ENCODE measurements around the gene BMP8A.

Gene BMP8A

DNA sequence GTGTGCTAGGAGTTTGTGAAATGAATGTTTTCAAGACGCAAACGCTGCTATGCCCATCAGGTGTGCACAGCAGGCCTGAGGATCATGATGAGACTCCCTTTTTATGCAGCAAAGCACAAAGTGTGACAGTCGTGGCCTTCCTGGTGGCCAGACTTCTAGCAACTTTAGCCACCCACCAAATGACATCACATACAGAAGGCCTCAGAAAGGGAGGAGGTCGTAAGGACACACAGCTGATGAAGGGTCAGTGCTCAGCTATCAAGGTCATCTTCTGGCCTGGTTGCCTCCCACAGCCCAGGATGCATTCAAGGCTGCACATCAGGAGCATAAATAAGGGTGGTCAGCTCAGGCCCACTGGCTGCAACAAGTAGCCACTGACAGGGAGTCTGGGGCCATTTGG lies 36.6 kb downstream of the BMP8A start:
- DNase-seq: no peak

GRCh38 chr1:39529901-39530535 lies 38.6 kb downstream of the BMP8A start:
- no peak for DNase-seq

- DNase-seq: no peak
Observed at GRCh38 chr1:39531526-39531925, 40.1 kb downstream of the BMP8A start.

- DNase-seq: no peak
Observed at GRCh38 chr1:39533442-39533841, 42.0 kb downstream of the BMP8A start.

DNA sequence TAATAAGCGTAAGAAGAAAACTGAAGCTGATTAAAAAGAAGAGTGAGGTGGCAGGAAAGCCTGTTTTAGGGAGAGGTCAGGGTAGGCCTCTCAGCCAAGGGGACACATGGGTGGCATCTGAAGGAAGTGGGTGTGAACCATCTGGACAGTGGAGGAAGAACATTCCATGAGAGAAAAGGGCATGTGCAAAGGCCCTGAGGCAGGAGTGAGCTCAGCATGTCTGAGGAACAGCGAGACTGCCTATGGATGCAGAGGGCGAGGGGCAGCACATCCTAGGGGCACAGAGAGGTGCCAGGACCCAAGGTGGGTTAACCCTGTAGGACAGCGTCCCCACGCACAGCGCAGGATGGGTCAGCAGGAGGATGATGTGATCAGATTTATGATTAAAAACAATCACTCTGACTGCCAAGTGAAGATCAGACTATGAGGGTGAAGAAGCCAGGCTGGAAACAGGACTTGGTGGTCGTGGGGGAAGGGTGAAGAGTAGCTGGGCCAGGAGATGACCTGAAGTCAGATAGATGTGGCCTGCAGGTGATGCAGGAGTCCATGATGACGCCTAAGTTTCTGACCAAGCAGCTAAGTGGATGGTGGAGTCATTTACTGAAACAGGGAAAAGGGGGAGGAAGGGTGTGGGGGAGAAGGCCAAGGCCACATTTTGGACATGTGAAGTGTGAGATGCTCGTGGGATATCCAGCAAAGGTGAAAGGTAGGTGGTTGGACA lies 47.3 kb downstream of the BMP8A start:
- no peak for DNase-seq

DNA sequence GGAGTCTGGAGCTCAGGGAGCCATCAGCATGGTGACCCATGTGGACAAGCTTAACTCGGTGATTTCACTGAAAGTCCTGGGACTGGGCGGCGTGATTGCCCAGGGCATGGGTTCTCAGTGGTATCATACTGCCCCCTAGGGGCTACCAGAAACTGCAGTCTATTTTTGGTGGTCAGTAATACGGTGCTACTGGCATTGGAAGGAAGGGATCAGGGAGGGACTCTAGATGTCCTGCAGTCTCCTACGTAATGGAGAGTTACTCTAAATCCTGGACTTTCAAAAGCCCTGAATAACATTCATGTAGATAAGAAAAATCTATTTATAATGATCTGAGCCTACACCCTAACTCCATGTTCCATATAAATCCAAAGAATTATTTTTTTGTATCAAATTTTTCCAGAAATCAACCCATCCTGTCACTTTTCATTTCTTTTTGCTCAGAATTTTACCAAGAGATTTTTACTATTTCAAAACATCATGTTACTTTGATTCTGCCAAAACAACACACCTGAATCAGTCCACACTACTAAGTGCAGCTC lies 47.9 kb downstream of the BMP8A start:
- no peak for DNase-seq

DNA sequence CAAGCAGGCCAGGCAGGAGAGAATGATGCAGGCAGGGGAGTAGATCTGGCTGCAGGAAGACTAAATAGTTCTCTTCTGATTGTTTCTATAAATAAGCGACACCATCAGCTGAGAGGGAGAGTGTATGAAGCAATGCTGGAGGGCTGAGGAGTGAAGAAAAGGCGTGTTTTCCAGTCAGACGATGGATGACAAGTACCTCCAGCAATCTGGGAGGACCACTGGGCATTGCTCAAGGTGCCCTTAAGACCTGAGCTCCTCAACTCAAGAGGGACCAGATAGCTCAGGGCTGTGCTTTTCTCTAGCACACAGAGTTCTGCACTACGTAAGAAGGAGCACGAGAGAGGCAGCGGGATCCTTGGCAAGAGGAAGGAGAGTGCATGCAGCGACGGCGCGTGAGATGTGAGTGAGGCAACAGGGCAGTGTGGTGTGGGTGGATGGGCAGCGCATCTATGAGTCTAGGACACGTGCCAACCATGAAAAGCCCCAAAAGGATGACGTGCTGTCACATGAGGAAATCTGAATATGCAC lies 49.1 kb downstream of the BMP8A start:
- DNase-seq: no peak

DNA sequence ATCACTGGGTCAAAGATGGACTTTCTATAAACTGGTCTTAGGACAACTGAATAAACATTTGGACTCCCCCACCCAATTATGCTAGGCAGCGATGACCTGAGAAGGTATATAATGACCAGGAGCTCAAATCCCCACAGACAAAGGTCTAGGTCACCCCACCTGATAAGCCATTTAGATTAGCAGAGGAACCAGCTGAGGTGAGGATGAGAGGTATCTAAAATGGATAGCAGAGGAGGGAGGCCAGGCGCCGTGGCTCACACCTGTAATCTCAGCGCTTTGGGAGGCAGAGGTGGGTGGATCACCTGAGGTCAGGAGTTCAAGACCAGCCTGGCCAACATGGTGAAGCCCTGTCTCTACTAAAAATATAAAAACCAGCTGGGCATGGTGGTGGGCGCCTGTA lies 51.5 kb downstream of the BMP8A start:
- DNase-seq: no peak

GRCh38 chr1:39544327-39544726 lies 52.9 kb downstream of the BMP8A start:
- no peak for DNase-seq

DNA sequence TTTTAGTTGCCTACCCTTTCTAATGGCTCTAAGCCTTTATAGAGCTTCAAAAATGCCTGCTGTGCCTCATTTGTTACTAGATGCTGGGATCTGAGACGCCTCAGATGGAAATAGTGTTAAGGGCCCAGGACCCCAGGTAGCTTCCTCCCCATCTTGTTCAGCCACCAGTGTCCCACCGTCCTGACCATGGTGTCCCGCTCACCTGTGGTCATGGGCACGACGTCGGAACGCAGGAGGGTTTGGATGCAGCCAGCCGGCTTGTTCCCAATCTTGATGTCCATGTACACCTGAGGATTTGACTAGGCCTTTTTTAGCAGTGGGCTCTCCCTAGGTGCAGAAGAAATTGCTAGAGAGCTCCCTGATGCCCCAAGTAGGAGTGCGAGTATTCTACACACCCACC lies 54.1 kb downstream of the BMP8A start:
- no peak for DNase-seq

DNA sequence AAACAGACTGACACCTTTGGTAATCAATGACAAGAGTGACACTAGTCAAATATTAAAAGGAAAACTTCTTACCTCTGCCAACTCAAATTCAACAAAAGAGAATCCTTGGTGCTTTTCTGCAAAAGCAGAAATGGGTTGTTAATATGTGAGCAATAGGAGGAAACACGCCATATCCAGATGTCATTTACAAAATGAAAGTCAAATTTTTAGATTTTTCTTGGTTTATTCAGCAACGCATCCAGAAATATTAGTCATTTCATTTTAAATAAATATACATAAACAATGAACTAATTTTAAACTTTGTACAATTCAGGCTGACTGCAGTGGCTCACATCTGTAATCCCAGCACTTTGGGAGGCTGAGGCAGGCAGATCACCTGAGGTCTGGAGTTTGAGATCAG lies 62.8 kb downstream of the BMP8A start:
- DNase-seq: no peak

DNA sequence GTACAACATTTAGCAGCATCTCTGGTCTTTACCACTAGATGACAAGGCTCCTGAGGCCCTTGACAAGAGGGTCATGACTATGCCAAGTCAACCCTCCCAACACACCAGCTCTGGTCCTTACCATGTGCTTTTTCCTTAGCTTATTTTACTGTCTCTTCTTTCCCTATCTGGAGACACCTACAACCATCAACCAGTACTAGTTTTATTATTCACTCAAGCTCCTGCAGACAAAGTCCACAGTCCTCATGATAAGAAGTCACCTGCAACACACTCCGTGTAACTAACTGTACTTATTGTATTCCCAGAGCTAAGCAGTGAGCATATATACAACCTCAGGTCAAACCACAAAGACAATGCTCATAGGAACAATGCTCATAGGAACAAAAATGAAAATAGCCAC lies 69.8 kb downstream of the BMP8A start:
- DNase-seq: no peak

GRCh38 chr1:39562886-39563285 lies 71.5 kb downstream of the BMP8A start:
- no peak for DNase-seq

DNA sequence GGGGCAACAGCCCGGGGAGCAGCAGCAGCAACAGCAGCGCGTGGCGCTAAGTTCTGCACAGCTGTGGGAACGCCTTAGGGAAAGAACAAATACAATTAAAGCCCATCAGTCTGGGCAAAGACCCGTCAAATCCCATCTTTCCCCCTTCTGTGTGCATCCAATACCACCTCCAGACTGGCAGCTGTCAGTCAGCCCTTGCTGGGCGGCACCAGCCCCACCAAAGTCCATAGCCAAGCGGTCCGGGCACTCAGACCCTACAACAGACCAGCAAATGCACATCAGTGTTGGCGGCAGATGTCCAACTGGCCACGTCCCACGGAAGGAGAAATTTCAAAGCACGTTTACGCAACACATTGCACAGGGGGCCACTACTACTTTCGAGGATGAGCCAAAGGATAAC lies 72.2 kb downstream of the BMP8A start:
- DNase-seq: no peak

DNA sequence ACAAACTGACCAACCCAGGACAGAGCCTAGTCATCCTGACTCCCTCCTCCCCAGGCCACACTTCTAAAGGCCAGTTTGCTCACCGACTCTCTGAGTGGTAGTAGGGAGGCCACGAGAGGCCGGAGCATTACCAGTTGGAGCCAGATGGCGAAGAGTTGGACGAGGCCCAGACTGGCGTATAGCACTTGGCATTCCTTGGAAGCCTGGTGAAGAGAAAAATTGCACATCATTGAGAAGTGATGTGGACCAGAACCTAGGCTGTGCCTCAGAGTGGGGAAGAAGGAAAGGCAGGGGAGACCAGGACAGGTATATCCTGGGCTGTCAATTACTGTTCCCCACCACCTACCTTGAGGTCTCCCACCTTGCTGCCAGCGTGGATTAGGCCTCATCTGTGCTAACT lies 72.9 kb downstream of the BMP8A start:
- no peak for DNase-seq

GRCh38 chr1:39564941-39565340 lies 73.5 kb downstream of the BMP8A start:
- DNase-seq: no peak

GRCh38 chr1:39566441-39567137 lies 75.2 kb downstream of the BMP8A start:
- no peak for DNase-seq

DNA sequence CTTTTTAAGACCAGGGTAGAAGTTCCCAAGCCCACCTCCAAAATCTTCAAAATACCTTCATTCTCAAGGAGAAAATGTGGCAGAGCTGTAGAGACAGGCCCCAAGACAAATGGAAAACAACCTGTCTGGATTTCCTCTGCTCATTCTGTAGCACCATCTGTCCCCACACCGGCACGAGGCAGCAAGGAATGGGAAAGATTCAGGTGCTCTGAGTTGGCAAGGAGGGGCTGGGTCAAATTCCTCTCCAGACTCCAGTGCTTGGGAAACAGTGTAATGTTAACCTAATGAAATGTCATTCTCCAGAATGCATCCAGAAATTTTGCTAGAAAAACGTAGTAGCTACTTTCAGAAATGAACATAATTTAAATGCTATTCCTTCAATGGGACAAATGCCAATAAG lies 75.9 kb downstream of the BMP8A start:
- DNase-seq: no peak

- no peak for DNase-seq
Observed at GRCh38 chr1:39568208-39568607, 76.8 kb downstream of the BMP8A start.

DNA sequence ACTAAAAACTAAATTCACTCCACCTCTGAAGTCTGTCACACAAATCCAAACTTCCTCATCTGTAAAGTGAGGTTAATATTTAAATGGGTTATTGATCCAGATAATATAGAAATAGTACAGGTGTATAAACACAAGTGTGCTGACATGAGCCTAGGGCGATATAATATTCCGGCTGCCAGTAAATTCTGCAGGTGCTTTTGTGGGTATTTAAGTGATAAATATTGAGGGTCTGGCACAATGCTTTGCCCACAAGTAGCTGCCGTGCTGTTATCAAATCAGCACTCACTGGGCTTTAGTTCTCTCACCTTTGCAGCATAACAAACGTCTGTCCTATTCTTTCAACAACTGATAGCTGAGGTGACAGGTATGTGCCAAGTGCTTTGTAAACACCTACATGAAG lies 77.6 kb downstream of the BMP8A start:
- no peak for DNase-seq

DNA sequence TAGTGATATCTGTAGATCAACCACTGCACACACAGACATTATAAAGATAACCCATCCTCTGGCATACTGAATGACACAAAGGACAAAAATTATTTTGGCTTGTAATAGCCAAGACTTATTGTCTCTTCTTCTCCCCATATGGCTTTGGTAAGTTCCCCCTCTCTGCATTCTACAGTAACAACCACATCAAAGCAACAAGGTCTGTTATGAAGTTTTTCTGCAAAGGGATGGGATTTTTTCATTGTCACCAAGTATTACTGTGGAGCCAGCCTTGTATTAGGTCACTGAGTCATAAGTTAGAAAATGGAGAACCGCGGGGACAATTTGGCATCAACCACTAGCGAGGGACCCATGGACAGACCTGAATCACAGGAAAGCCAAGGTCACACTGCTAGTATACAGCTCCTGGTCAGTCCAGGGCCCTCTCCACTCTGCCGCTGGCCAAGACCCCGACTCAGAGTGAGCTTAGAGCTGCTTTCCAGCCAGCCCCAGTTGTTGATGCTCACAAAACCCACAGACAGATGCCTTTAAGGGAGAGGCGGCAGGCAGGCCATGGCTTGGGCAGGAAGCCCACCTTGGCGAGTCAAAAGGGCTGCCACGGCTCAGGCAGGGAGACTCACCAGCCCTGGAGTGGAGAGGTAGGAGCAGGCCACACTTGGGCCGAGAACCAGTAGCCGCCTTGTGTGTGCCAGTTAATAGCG lies 79.2 kb downstream of the BMP8A start:
- DNase-seq: no peak

- DNase-seq: no peak
Observed at GRCh38 chr1:39571178-39571483, 79.7 kb downstream of the BMP8A start.

GRCh38 chr1:39572379-39573096 lies 81.1 kb downstream of the BMP8A start:
- no peak for DNase-seq

All from DMS79 (cell line).